Neuronal stem cell (in vitro differentiated cells): ENCODE data around the gene SERPINB4.

Experiments used
- DNase-seq: peaks from one replicate; pipeline ENCODE4 v3.0.0-alpha.2; 2013; ENCODE audit warnings: low spot score
- H2AFZ ChIP-seq: one replicate; pipeline ENCODE4 v1.6.1; 2013; ENCODE audit warnings: mild to moderate bottlenecking, low read length, inconsistent platforms
- H2AK5ac ChIP-seq: 2 replicates; pipeline ENCODE4 v1.6.1; 2013; ENCODE audit warnings: low read depth, mild to moderate bottlenecking, inconsistent platforms, low read length, moderate library complexity, mixed read lengths
- H2BK120ac ChIP-seq: 2 replicates; pipeline ENCODE4 v1.6.1; 2013; ENCODE audit warnings: low read depth, mild to moderate bottlenecking, inconsistent platforms, low read length, moderate library complexity, mixed read lengths
- H2BK12ac ChIP-seq: one replicate; pipeline ENCODE4 v1.6.1; 2013; ENCODE audit warnings: low read length, inconsistent platforms
- H2BK15ac ChIP-seq: 2 replicates; pipeline ENCODE4 v1.6.1; 2013; ENCODE audit warnings: mild to moderate bottlenecking, low read length, inconsistent platforms, mixed read lengths
- H2BK5ac ChIP-seq: one replicate; pipeline ENCODE4 v1.6.1; 2013; ENCODE audit warnings: inconsistent platforms, mild to moderate bottlenecking, low read length, moderate library complexity
- H3K14ac ChIP-seq: one replicate; pipeline ENCODE4 v1.6.1; 2013; ENCODE audit warnings: low read length, inconsistent platforms
- H3K18ac ChIP-seq: 2 replicates; pipeline ENCODE4 v1.6.1; 2013; ENCODE audit warnings: low read length, inconsistent platforms
- H3K23ac ChIP-seq: 2 replicates; pipeline ENCODE4 v1.6.1; 2013; ENCODE audit warnings: low read depth, mild to moderate bottlenecking, mixed read lengths, low read length, inconsistent platforms; ENCODE audit not compliant: poor library complexity
- H3K27ac ChIP-seq: replicated peaks from 3 replicates; pipeline ENCODE4 v1.5.1; 2013; ENCODE audit warnings: low read length, inconsistent platforms
- H3K27me3 ChIP-seq, 3 experiments: 2 replicates each; pipeline ENCODE4 v1.6.1; 2013; ENCODE audit warnings: low read length in 3 of 3, mild to moderate bottlenecking in 2 of 3, inconsistent platforms in 1 of 3, low read depth in 1 of 3, mixed read lengths in 1 of 3, moderate library complexity in 1 of 3; ENCODE audit not compliant: control insufficient read depth in 3 of 3, insufficient read depth in 3 of 3
- H3K36me3 ChIP-seq, 2 donors: replicated peaks in 1 of 2; 2 replicates each; pipeline ENCODE4 v1.6.1; 2013; ENCODE audit warnings: low read length in 2 of 2; ENCODE audit not compliant: control insufficient read depth in 2 of 2, insufficient read depth in 2 of 2
- H3K4ac ChIP-seq: 2 replicates; pipeline ENCODE4 v1.6.1; 2013; ENCODE audit warnings: inconsistent platforms, mild to moderate bottlenecking, low read length, moderate library complexity
- H3K4me1 ChIP-seq, 2 donors: 1 replicate in 1 of 2; 2 replicates in 1 of 2; pipeline ENCODE4 v1.6.1; 2013; ENCODE audit warnings: low read length in 2 of 2, low read depth in 1 of 2; ENCODE audit not compliant: control insufficient read depth in 2 of 2, insufficient read depth in 1 of 2
- H3K4me2 ChIP-seq: one replicate; pipeline ENCODE4 v1.6.1; 2013; ENCODE audit warnings: mild to moderate bottlenecking, low read length, inconsistent platforms; ENCODE audit not compliant: insufficient read depth, poor library complexity, severe bottlenecking
- H3K4me3 ChIP-seq, 2 donors: 2 replicates each; pipeline ENCODE4 v1.5.1; 2013; ENCODE audit warnings: low read length in 2 of 2, mild to moderate bottlenecking in 2 of 2, inconsistent platforms in 1 of 2, moderate library complexity in 1 of 2
- H3K79me1 ChIP-seq: one replicate; pipeline ENCODE4 v1.6.1; 2013; ENCODE audit warnings: low read depth, mild to moderate bottlenecking, inconsistent platforms, low read length, moderate library complexity
- H3K9ac ChIP-seq: one replicate; pipeline ENCODE4 v1.6.1; 2013; ENCODE audit warnings: mild to moderate bottlenecking, low read depth, low read length, inconsistent platforms; ENCODE audit not compliant: poor library complexity
- H3K9me3 ChIP-seq, 2 donors: replicated peaks in 1 of 2; 2 replicates each; pipeline versions ENCODE3 to v1.6.1; 2013; ENCODE audit warnings: low read length in 2 of 2, mild to moderate bottlenecking in 2 of 2, inconsistent platforms in 1 of 2, low read depth in 1 of 2, mixed read lengths in 1 of 2, moderate library complexity in 1 of 2; ENCODE audit not compliant: control insufficient read depth in 2 of 2, insufficient read depth in 1 of 2
- H4K8ac ChIP-seq: one replicate; pipeline ENCODE4 v1.6.1; 2013; ENCODE audit warnings: low read depth, mild to moderate bottlenecking, inconsistent platforms, low read length, moderate library complexity
- H4K91ac ChIP-seq: one replicate; pipeline ENCODE4 v1.6.1; 2013; ENCODE audit warnings: low read length, low read depth, mild to moderate bottlenecking, inconsistent platforms; ENCODE audit not compliant: poor library complexity
- WGBS, 2 donors: extraction: QIAGEN DNeasy Blood & Tissue Kit; methylation state at CpG; one replicate each; pipeline ENCODE4 v1.1.7; 2013; ENCODE audit warnings: missing lambda C conversion rate in 2 of 2, mixed read lengths in 1 of 2; ENCODE audit not compliant: insufficient read length in 2 of 2, insufficient replicate concordance in 1 of 2; ENCODE audit errors: extremely low coverage in 2 of 2; 5-methylcytosine and 5-hydroxymethylcytosine counted together

Gene SERPINB4

DNA sequence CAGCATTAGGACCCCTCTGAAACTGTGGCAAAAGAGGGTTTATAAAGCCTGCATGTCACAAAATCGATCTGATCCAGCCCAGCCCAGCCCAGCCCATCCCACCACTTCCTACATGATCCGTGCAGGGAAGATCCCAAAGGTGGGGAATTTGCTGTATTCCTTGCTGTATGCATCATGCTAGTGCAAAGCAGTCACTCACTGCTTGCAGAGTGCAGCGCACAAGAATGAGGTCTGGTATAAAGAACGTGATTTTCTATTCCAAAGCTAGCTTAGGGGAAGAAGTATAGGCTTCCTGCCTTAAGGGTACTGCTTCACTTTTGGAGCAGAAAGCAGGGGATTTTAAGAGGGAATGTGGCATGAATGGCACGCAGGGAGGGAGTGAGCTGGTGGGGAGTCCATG lies 39.8 kb upstream of the SERPINB4 start:
- no peak overlapping the region for H3K23ac ChIP-seq
- H2BK120ac ChIP-seq = no peak overlapping the region
- DNase-seq = no peak
- H4K8ac ChIP-seq = no peak overlapping the region
- peaks cover 0 to 8% of the 10 kb centered on the region in 2 donors for H3K4me1 ChIP-seq
- no peak overlapping the region for H2AFZ ChIP-seq
- H2BK5ac ChIP-seq = no peak overlapping the region
- no peaks in the 10 kb centered on the region for H3K27me3 ChIP-seq
- WGBS, 2 donors = no CpG with 5 or more reads among the region's 5 CpGs
- no peaks in the 10 kb centered on the region for H3K9me3 ChIP-seq
- H2AK5ac ChIP-seq = no peak overlapping the region
- no peak overlapping the region for H3K4ac ChIP-seq
- no peak overlapping the region for H2BK15ac ChIP-seq
- peaks cover 2% of the 10 kb centered on the region for H3K79me1 ChIP-seq
- H3K18ac ChIP-seq = no peak overlapping the region
- no peak overlapping the region for H3K9ac ChIP-seq
- no peak overlapping the region for H3K14ac ChIP-seq
- no peaks in the 10 kb centered on the region for H3K36me3 ChIP-seq
- H3K4me2 ChIP-seq = no peak overlapping the region
- H3K27ac ChIP-seq = peak overlapping the region; percentile 2
- no peak overlapping the region for H2BK12ac ChIP-seq
- H4K91ac ChIP-seq = no peak overlapping the region
- H3K4me3 ChIP-seq = no peak overlapping the region

DNA sequence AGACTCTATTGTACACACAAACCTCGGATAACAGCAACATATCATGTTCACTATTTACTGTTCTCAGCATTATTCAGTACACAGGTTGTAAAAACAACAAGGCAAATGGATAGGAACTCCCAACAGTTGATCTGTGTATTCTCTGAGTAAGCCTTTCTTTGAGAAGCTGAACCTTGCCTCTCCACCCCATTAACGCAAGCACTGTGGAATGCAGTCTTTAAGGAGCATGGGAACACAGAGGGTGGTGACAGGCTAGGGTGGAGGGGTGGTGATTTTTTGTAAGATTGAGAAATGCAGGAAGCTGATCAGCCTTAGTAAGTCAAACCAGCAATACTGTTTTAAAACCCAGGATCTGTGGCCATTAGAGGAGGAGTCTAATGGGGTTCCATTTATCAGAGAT lies 39.1 kb upstream of the SERPINB4 start:
- Histone ChIP-seq H3K18ac (no peak overlapping the region), H3K23ac (no peak overlapping the region), H3K4me2 (no peak overlapping the region), H3K4me3 (no peak overlapping the region), H3K4me1 (peaks cover 0 to 8% of the 10 kb centered on the region in 2 donors), H4K91ac (no peak overlapping the region), H3K9me3 (no peaks in the 10 kb centered on the region), H2BK120ac (no peak overlapping the region), H2BK5ac (no peak overlapping the region), H3K27me3 (no peaks in the 10 kb centered on the region), H3K14ac (no peak overlapping the region), H3K9ac (no peak overlapping the region), H3K27ac (peak overlapping the region; percentile 72), H3K36me3 (no peaks in the 10 kb centered on the region), H2AFZ (no peak overlapping the region), H2BK15ac (no peak overlapping the region), H2BK12ac (no peak overlapping the region), H2AK5ac (no peak overlapping the region), H3K79me1 (peaks cover under 1% of the 10 kb centered on the region), H4K8ac (no peak overlapping the region), H3K4ac (no peak overlapping the region)
- peak; percentile 26 for DNase-seq
- WGBS, 2 donors = no CpG with 5 or more reads among the region's 2 CpGs

DNA sequence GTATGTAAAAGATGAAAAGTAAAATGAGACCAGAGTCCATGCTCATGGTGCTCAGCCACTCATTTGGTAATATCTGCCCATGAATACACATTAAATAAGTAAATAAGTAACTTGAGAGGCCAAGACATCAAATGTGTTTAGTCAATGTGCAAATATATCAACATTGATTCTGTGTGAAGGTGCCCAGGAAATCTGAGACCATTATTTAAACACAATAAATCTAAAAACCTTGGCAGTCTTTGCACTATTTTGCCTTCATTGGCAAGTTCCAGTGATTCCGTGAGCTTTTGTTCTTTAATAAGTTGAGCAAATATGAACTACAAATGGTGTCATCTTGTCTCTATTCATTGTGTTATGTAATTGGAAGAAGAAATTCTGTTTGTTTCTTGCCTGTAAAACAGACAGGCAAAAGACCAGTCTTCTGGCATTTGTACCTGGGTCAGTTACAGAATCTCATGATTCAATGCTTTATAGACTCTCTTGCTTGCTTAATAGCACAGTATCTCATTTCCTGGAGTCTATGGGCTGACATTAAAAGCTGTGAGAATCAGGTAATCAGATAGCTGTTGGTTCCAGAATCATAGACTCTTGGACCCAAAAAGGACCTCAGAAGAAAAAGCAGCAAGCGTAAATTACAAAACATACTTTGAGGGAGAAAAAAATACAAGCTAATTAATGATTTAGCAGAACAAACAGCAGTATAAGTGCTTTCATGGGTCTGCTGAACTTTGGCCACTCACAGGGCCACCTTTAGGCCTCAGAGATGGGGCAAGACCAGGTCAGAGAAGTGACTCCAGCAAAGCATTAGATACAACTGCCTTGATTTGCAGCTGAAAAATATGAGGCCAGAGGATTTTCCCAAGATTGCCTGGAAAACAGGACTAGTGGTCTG lies 37.6 kb upstream of the SERPINB4 start:
- Histone ChIP-seq H3K4me2 (no peak overlapping the region), H3K36me3 (no peaks in the 10 kb centered on the region), H3K18ac (no peak overlapping the region), H3K27me3 (no peaks in the 10 kb centered on the region), H2AK5ac (no peak overlapping the region), H3K23ac (no peak overlapping the region), H2BK120ac (no peak overlapping the region), H3K9me3 (no peaks in the 10 kb centered on the region), H3K4ac (no peak overlapping the region), H3K4me1 (peaks cover 0 to 8% of the 10 kb centered on the region in 2 donors), H3K14ac (no peak overlapping the region), H2BK5ac (no peak overlapping the region), H3K27ac (no peak overlapping the region), H4K8ac (no peak overlapping the region), H4K91ac (no peak overlapping the region), H2BK12ac (no peak overlapping the region), H3K79me1 (no peaks in the 10 kb centered on the region), H3K9ac (no peak overlapping the region), H2AFZ (no peak overlapping the region), H3K4me3 (no peak overlapping the region), H2BK15ac (no peak overlapping the region)
- no CpG with 5 or more reads among the region's 2 CpGs for WGBS, 2 donors
- no peak for DNase-seq

DNA sequence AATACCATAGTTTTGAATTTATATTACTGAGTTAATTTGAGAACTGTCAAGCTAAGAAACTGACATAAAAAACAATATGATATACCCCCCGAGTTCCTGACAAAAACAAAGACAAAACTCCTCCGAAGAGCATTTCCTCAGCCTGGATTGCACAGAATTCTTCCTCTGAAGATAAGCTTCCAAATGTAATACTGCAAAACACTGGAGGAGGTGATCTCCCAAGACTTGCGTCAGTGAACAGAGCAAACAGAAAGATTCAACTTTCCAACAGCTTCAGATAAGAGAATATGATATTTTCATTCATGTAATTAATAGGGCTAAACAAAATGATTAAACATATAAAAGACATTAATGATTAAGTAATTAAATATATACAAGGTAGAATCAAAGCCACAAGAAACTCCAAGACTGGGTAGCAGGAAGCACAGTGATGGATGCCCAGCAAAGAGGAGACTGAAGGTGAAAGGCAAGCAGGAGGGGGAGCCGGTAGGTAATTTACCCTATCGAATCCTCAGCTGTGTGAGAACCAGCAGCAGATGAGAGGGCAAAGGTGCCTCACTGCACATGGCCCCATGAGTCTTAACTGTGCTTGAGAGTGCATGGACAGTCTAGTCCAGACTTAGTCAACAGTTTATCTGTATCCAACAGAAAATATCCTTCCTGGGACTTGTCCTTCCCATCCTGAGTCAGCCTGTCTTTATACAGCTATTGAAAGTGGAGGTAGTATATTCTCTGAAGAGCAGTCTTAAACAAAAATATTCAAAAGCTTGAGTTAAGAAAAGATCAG lies 36.0 kb upstream of the SERPINB4 start:
- WGBS, 2 donors = no CpG with 5 or more reads among the region's 5 CpGs
- no peaks in the 10 kb centered on the region for H3K36me3 ChIP-seq
- H3K4ac ChIP-seq = no peak overlapping the region
- H3K4me3 ChIP-seq = no peak overlapping the region
- no peak overlapping the region for H3K9ac ChIP-seq
- H2BK12ac ChIP-seq = no peak overlapping the region
- peaks cover 0 to 8% of the 10 kb centered on the region in 2 donors for H3K4me1 ChIP-seq
- no peaks in the 10 kb centered on the region for H3K9me3 ChIP-seq
- no peak overlapping the region for H2BK15ac ChIP-seq
- H3K4me2 ChIP-seq = no peak overlapping the region
- no peak overlapping the region for H3K23ac ChIP-seq
- H2BK120ac ChIP-seq = no peak overlapping the region
- H4K91ac ChIP-seq = no peak overlapping the region
- H3K27me3 ChIP-seq = no peaks in the 10 kb centered on the region
- no peak overlapping the region for H2BK5ac ChIP-seq
- no peak overlapping the region for H3K14ac ChIP-seq
- H3K79me1 ChIP-seq = no peaks in the 10 kb centered on the region
- H4K8ac ChIP-seq = no peak overlapping the region
- H3K18ac ChIP-seq = no peak overlapping the region
- no peak overlapping the region for H2AK5ac ChIP-seq
- no peak overlapping the region for H3K27ac ChIP-seq
- no peak overlapping the region for H2AFZ ChIP-seq
- no peak for DNase-seq
